ENCODE data around the gene GPR146.

The GPR146 gene

GRCh38 chr7:1053816-1054370 is 9.5 kb downstream of the GPR146 start:
- no peak for TF ChIP-seq CTCF (IDR thresholded peaks at IDR 0.05; ENCODE audit: low read depth, low read length, missing control alignments)
- DNase-seq (ENCODE audit: extremely low read depth, low read depth): no peak

GRCh38 chr7:1054438-1054837 is 10.1 kb downstream of the GPR146 start:
- DNase-seq (ENCODE audit: extremely low read depth, low read depth): no peak
- TF ChIP-seq CTCF (IDR thresholded peaks at IDR 0.05; ENCODE audit: low read depth, low read length, missing control alignments): no peak
- H3K4me3 ChIP-seq (replicated peaks; ENCODE audit: low read depth, low read length): no peak overlapping the region

More at GRCh38 chr7:1053816-1054370, 9.5 kb downstream of the GPR146 start:
- H3K4me3 ChIP-seq (replicated peaks; ENCODE audit: low read depth, low read length): no peak overlapping the region

GRCh38 chr7:1054861-1055450 is 10.6 kb downstream of the GPR146 start:
- no peak for DNase-seq (ENCODE audit: extremely low read depth, low read depth)
- H3K4me3 ChIP-seq (replicated peaks; ENCODE audit: low read depth, low read length): no peak overlapping the region
- TF ChIP-seq CTCF (IDR thresholded peaks at IDR 0.05; ENCODE audit: low read depth, low read length, missing control alignments): no peak

GRCh38 chr7:1055491-1055955 is 11.2 kb downstream of the GPR146 start:
- no peak overlapping the region for H3K4me3 ChIP-seq (replicated peaks; ENCODE audit: low read depth, low read length)
- TF ChIP-seq CTCF (IDR thresholded peaks at IDR 0.05; ENCODE audit: low read depth, low read length, missing control alignments): no peak
- no peak for DNase-seq (ENCODE audit: extremely low read depth, low read depth)

- H3K4me3 ChIP-seq (replicated peaks; ENCODE audit: low read depth, low read length): no peak overlapping the region
- TF ChIP-seq CTCF (IDR thresholded peaks at IDR 0.05; ENCODE audit: low read depth, low read length, missing control alignments): no peak
- DNase-seq (ENCODE audit: extremely low read depth, low read depth): no peak
These were observed 11.8 kb downstream of the GPR146 start for GRCh38 chr7:1055956-1056784.

- DNase-seq (ENCODE audit: extremely low read depth, low read depth): no peak
- no peak overlapping the region for H3K4me3 ChIP-seq (replicated peaks; ENCODE audit: low read depth, low read length)
- TF ChIP-seq CTCF (IDR thresholded peaks at IDR 0.05; ENCODE audit: low read depth, low read length, missing control alignments): no peak
These were observed 12.6 kb downstream of the GPR146 start for GRCh38 chr7:1056785-1057410.
